Ovary (tissue), 9 donors: Measurements from ENCODE around the gene FGF12. TPM values are rescaled to one million over a fixed set of nuclear protein-coding genes. Genes with fewer than 3 reads are reported as not detected.

Source experiments
- DNase-seq, 5 donors: peaks; one replicate each; pipeline ENCODE4 v3.0.0-alpha.2; 2019 to 2020
- H3K27ac ChIP-seq, 2 donors: fragments of 200-600 bp; one replicate each; pipeline versions ENCODE4 v1.5.1 to v1.8.0; 2019 to 2022
- H3K27me3 ChIP-seq: fragments of 200-600 bp; one replicate; pipeline ENCODE4 v1.8.0; 2022
- H3K36me3 ChIP-seq: fragments of 200-600 bp; sonication (generic); one replicate; pipeline ENCODE4 v1.5.1; 2019
- H3K4me1 ChIP-seq: one replicate; pipeline ENCODE4 v1.8.1; 2013; ENCODE audit warnings: mild to moderate bottlenecking, moderate library complexity; ENCODE audit not compliant: insufficient read depth
- H3K4me3 ChIP-seq: fragments of 200-600 bp; sonication (generic); one replicate; pipeline ENCODE4 v1.5.1; 2017
- H3K9me3 ChIP-seq, 2 donors: fragments of 200-600 bp in 1 of 2; sonication (generic) in 1 of 2; one replicate each; pipeline versions ENCODE4 v1.5.1 to v1.8.1; 2013 to 2019; ENCODE audit warnings: mild to moderate bottlenecking in 1 of 2, moderate library complexity in 1 of 2
- CTCF ChIP-seq, 3 donors: fragments of 450-650 bp in 2 of 3; fragments of 200-600 bp in 1 of 3; IDR thresholded peaks; one replicate each; pipeline versions ENCODE4 v1.5.1 to v1.8.0; 2016 to 2022; ENCODE audit warnings: antibody characterized with exemption in 3 of 3, mild to moderate bottlenecking in 1 of 3
- EP300 ChIP-seq: sonication (generic); formaldehyde crosslinking; IDR thresholded peaks from one replicate; pipeline ENCODE4 v1.6.1; 2017; ENCODE audit warnings: antibody characterized with exemption
- POLR2A ChIP-seq: fragments of 450-650 bp; IDR thresholded peaks from one replicate; pipeline ENCODE4 v1.6.1; 2017; ENCODE audit warnings: antibody characterized with exemption, mild to moderate bottlenecking, moderate library complexity
- WGBS, 3 donors: extraction: QIAGEN DNeasy Blood & Tissue Kit in 1 of 3; methylation state at CpG; one replicate each; pipeline versions ENCODE4 v1.1.5 to v1.1.7; 2013 to 2017; 5-methylcytosine and 5-hydroxymethylcytosine counted together
- intact Hi-C, 4 donors: fragments of 100-400 bp; cut with DNase I; formaldehyde crosslinking; loops; one replicate each; pipeline versions ENCODE4 v1.11.0 to v1.15.1; 2022 to 2023
- polyA plus RNA-seq, 2 donors: library from polyadenylated mRNA; stranded (reverse); fragments of 200-250 nt in 1 of 2; fragments of 350-450 nt in 1 of 2; fragmentation: Illumina TruSeq in 1 of 2; extraction: RNeasy Lipid Tissue Mini Kit (QIAGEN cat#74804) in 1 of 2; gene quantifications; one replicate each; pipeline ENCODE4 v1.2.3, GENCODE V29; 2013 to 2014
- total RNA-seq, 7 donors: library from RNA; depleted of rRNA in 2 of 7; stranded (reverse); fragments of >200 nt in 2 of 7; fragmentation: NEBNext Ultra II Directional in 3 of 7; extraction: Animal tissue kit (Norgen Biotek cat#: 25700) in 3 of 7; gene quantifications; one replicate each; pipeline versions ENCODE4 v1.1.0 to v1.2.4, GENCODE V29; 2016 to 2023
- donor health status: DM: no; HTN: no; CAD: no; lungs with moderate emphysema.
- donor health status: DM: no; HTN: no; CAD: no.
- donor health status: Bipolar disorder and iron deficiency.
- donor health status: DM: yes; HTN: yes; CAD: no.
- donor health status: DM: no; HTN: no; CAD: no.
- donor health status: DM: yes; HTN: yes; CAD: no.

Gene FGF12
- total and polyA plus RNA-seq, 9 donors, result 0.24 to 4.0 (median 1.7) TPM

DNA sequence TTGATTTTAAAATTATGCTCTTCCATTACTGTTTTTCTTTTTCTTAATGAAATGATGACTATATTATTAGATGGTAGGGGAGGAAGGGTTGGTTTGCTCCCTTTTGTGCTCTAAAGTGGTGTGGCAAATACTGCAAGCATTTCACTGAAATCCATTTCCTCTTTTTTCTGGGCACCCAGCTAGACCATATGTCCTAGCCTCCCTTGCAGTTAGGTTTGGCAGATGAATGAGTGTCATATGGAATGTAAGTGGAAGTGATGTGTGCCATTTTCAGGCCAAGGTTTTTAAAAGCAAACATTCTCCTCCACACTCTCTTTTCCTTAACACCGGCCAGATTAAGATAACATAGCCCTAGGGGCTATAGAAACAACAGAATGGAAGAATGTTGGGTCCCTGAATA is 363.0 kb downstream of the FGF12 start:
- Histone ChIP-seq H3K27ac (no peak overlapping the region), H3K4me1 (no peaks in the 10 kb centered on the region), H3K36me3 (no peaks in the 10 kb centered on the region), H3K4me3 (no peak overlapping the region), H3K27me3 (no peaks in the 10 kb centered on the region), H3K9me3 (no peaks in the 10 kb centered on the region)
- no peak for DNase-seq
- intact Hi-C loops, result no loop called here
- TF ChIP-seq POLR2A, result no peak
- no peak for TF ChIP-seq CTCF (IDR thresholded peaks at IDR 0.05)
- no peak for TF ChIP-seq EP300
- 46 to 74% (median 46%) methylated on average over 1 of the region's 1 CpG for WGBS, 3 donors

- Histone ChIP-seq H3K4me3 (no peak overlapping the region), H3K27me3 (no peaks in the 10 kb centered on the region), H3K4me1 (no peaks in the 10 kb centered on the region), H3K36me3 (no peaks in the 10 kb centered on the region), H3K27ac (no peak overlapping the region), H3K9me3 (no peaks in the 10 kb centered on the region)
- WGBS, 3 donors, result 70 to 80% (median 78%) methylated on average over 7 of the region's 7 CpGs
- intact Hi-C loops, result no loop called here
- no peak for DNase-seq
- no peak for TF ChIP-seq EP300
- no peak for TF ChIP-seq CTCF (IDR thresholded peaks at IDR 0.05)
- no peak for TF ChIP-seq POLR2A
These were observed 372.7 kb downstream of the FGF12 start for GRCh38 chr3:192354687-192355086.

DNA sequence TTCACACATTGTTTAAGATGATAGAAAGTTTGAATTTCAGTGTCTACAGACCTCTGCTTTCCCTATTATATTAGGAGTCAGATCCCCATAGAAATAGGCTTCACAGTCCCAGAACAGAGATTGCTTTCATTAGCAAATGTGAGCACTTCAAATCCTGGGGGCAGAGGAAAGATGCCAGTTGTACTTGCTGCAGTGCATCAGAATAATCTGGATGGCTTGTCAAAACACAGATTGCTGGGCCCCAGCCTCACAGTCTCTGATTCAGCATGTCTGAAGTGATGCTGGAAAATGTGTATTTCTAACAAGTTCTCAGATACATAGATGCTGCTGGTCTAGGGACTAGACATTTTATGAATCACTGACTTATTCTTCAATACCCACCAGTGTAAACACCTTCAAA is 375.2 kb downstream of the FGF12 start:
- no peaks in the 10 kb centered on the region for H3K4me1 ChIP-seq
- H3K36me3 ChIP-seq, result no peaks in the 10 kb centered on the region
- DNase-seq, result no peak
- no peak overlapping the region for H3K4me3 ChIP-seq
- intact Hi-C loops, result no loop called here
- TF ChIP-seq POLR2A (no peak), CTCF (IDR thresholded peaks at IDR 0.05) (no peak), EP300 (no peak)
- H3K27me3 ChIP-seq, result no peaks in the 10 kb centered on the region
- no peak overlapping the region for H3K27ac ChIP-seq
- no peaks in the 10 kb centered on the region for H3K9me3 ChIP-seq

GRCh38 chr3:192351441-192351840 is 375.9 kb downstream of the FGF12 start:
- intact Hi-C loops, result no loop called here
- Histone ChIP-seq H3K4me3 (no peak overlapping the region), H3K9me3 (no peaks in the 10 kb centered on the region), H3K27ac (no peak overlapping the region), H3K27me3 (no peaks in the 10 kb centered on the region), H3K36me3 (no peaks in the 10 kb centered on the region), H3K4me1 (no peaks in the 10 kb centered on the region)
- TF ChIP-seq CTCF (IDR thresholded peaks at IDR 0.05), result no peak
- no peak for TF ChIP-seq POLR2A
- no peak for TF ChIP-seq EP300
- 64 to 78% (median 76%) methylated on average over 3 of the region's 3 CpGs for WGBS, 3 donors
- DNase-seq, result no peak

DNA sequence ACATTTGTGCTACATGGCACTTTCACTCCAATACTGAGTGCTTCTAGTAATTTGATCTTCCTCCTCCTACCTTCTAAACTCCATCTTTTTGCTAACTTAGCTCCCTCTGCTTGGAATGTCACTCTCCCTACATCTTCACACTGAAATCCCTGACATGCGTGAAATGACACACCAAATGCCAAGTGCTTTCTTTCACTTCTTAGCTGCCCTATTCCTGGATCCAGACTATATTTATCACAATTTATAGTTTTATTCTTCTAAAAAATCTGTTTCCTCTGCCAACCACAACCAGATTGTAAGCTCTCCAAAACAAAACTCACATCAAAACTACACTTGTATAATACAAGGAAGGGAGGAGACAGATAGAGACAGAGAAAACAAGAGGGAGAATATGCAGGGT is 387.3 kb downstream of the FGF12 start:
- Histone ChIP-seq H3K36me3 (no peaks in the 10 kb centered on the region), H3K27ac (no peak overlapping the region), H3K4me3 (no peak overlapping the region), H3K27me3 (no peaks in the 10 kb centered on the region), H3K4me1 (no peaks in the 10 kb centered on the region), H3K9me3 (no peaks in the 10 kb centered on the region)
- intact Hi-C loops, result no loop called here
- WGBS, 3 donors, result 89 to 91% (median 91%) methylated on average over 1 of the region's 1 CpG
- no peak for DNase-seq
- TF ChIP-seq EP300, result no peak
- TF ChIP-seq POLR2A, result no peak
- no peak for TF ChIP-seq CTCF (IDR thresholded peaks at IDR 0.05)
